Suprapubic skin (tissue), 4 donors: ENCODE measurements around the gene OR7D4. TPM values are rescaled to one million over a fixed set of nuclear protein-coding genes. Genes with fewer than 3 reads are reported as not detected.

Source experiments
- DNase-seq, 2 donors: peaks; one replicate each; pipeline ENCODE4 v3.0.0-alpha.2; 2019; ENCODE audit warnings: low spot score in 2 of 2
- H3K27ac ChIP-seq: fragments of 200-600 bp; sonication (generic); one replicate; pipeline ENCODE4 v1.5.1; 2019
- H3K27me3 ChIP-seq: fragments of 200-600 bp; sonication (generic); one replicate; pipeline ENCODE4 v1.5.1; 2019
- H3K36me3 ChIP-seq: fragments of 200-600 bp; sonication (generic); one replicate; pipeline ENCODE4 v1.5.1; 2019
- H3K4me1 ChIP-seq: fragments of 200-600 bp; sonication (generic); one replicate; pipeline ENCODE4 v1.5.1; 2019
- H3K4me3 ChIP-seq: fragments of 200-600 bp; sonication (generic); one replicate; pipeline ENCODE4 v1.5.1; 2019; ENCODE audit warnings: mild to moderate bottlenecking
- H3K9me3 ChIP-seq: fragments of 200-600 bp; sonication (generic); one replicate; pipeline ENCODE4 v1.5.1; 2019
- CTCF ChIP-seq, 2 donors: fragments of 200-600 bp in 1 of 2; fragments of 450-650 bp in 1 of 2; sonication (generic) in 1 of 2; IDR thresholded peaks; one replicate each; pipeline ENCODE4 v1.5.1; 2016 to 2019; ENCODE audit warnings: antibody characterized with exemption in 2 of 2, mild to moderate bottlenecking in 1 of 2, moderate library complexity in 1 of 2
- EP300 ChIP-seq: sonication (generic); formaldehyde crosslinking; IDR thresholded peaks from one replicate; pipeline ENCODE4 v1.6.1; 2017; ENCODE audit warnings: antibody characterized with exemption
- POLR2A ChIP-seq, 2 donors: fragments of 450-650 bp; IDR thresholded peaks; one replicate each; pipeline ENCODE4 v1.6.1; 2017; ENCODE audit warnings: antibody characterized with exemption in 2 of 2, mild to moderate bottlenecking in 2 of 2, moderate library complexity in 2 of 2
- POLR2AphosphoS5 ChIP-seq, 3 donors: sonication (generic); formaldehyde crosslinking; IDR thresholded peaks; one replicate each; pipeline ENCODE4 v1.6.1; 2017; ENCODE audit warnings: antibody characterized with exemption in 3 of 3
- WGBS: methylation state at CpG from one replicate; pipeline ENCODE4 v1.1.5; 2018; 5-methylcytosine and 5-hydroxymethylcytosine counted together
- total RNA-seq, 4 donors: library from RNA; depleted of rRNA; stranded (reverse); fragments of >200 nt; gene quantifications; one replicate each; pipeline ENCODE4 v1.1.0, GENCODE V29; 2016

OR7D4 gene
- total RNA-seq, 4 donors from 2014 or later: not detected

GRCh38 chr19:9165261-9165660 is 54.1 kb downstream of the OR7D4 start:
- H3K4me3 ChIP-seq: no peak overlapping the region
- H3K4me1 ChIP-seq: no peaks in the 10 kb centered on the region
- no peak overlapping the region for H3K27ac ChIP-seq
- WGBS: 88% methylated on average over 3 of the region's 3 CpGs
- peaks cover 61% of the 10 kb centered on the region for H3K36me3 ChIP-seq
- no peak for DNase-seq
- no peaks in the 10 kb centered on the region for H3K27me3 ChIP-seq
- H3K9me3 ChIP-seq: peaks cover 25% of the 10 kb centered on the region
- TF ChIP-seq POLR2A (IDR thresholded peaks at IDR 0.05): no peak
- no peak for TF ChIP-seq CTCF (IDR thresholded peaks at IDR 0.05)
- no peak for TF ChIP-seq EP300
- no peak for TF ChIP-seq POLR2AphosphoS5 (IDR thresholded peaks at IDR 0.05)

DNA sequence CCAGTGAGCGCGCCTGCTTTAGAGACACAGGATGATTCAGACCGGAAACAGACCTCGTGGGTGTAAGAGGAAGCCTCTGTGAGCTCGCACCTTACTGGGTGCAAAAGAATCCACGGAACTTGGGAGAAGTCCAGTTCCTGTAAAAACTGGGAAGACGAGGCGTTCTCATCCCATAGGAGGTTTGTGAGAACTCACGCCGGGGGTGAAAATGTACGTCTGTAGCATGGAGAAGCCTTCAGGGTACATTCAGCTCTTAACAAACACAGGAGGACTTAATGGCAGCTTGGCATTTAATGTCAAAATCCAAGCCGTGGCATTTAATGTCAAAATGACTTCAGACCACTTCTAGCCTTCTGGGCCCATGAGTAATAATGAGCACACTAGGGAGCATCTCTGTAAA is 58.0 kb downstream of the OR7D4 start:
- TF ChIP-seq CTCF (IDR thresholded peaks at IDR 0.05) (no peak), POLR2A (IDR thresholded peaks at IDR 0.05) (no peak), POLR2AphosphoS5 (IDR thresholded peaks at IDR 0.05) (no peak), EP300 (no peak)
- no peak for DNase-seq
- Histone ChIP-seq H3K9me3 (peaks cover 25% of the 10 kb centered on the region), H3K36me3 (peaks cover 96% of the 10 kb centered on the region), H3K4me1 (no peaks in the 10 kb centered on the region), H3K27me3 (no peaks in the 10 kb centered on the region), H3K27ac (no peak overlapping the region), H3K4me3 (no peak overlapping the region)
- WGBS: 96% methylated on average over 12 of the region's 12 CpGs

Other genes with a start within 250 kb of the OR7D4 start
- gene MUC16, start 209.2 kb downstream of the OR7D4 start, total RNA-seq: under 1 TPM; under 0.01 to 0.91 (median 0.21) TPM
- gene OR1M1, start 132.5 kb downstream of the OR7D4 start, total RNA-seq: not detected
- not detected for gene OR7G2, start 112.1 kb downstream of the OR7D4 start, total RNA-seq
- not detected for gene OR7G1, start 103.8 kb downstream of the OR7D4 start, total RNA-seq
- gene OR7G3, start 92.6 kb downstream of the OR7D4 start, total RNA-seq: not detected
- 10 to 100 TPM; 18.9 to 35.8 (median 28.0) TPM for gene ZNF317, start 79.2 kb downstream of the OR7D4 start, total RNA-seq
- not detected for gene OR7D2, start 40.6 kb downstream of the OR7D4 start, total RNA-seq
- not detected for gene OR7E24, start 31.3 kb upstream of the OR7D4 start, total RNA-seq
- gene ZNF699, start 90.2 kb upstream of the OR7D4 start, total RNA-seq: 10 to 100 TPM; 13.6 to 23.5 (median 14.8) TPM
- 10 to 100 TPM; 11.2 to 19.0 (median 12.4) TPM for gene ZNF559, start 104.6 kb upstream of the OR7D4 start, total RNA-seq
- gene ZNF177, start 143.4 kb upstream of the OR7D4 start, total RNA-seq: 1 to 10 TPM in 2 of 4 donors, under 1 TPM in 1, not detected in 1; 0.23 to 1.8 (median 1.4) TPM
- gene ZNF266, start 216.0 kb upstream of the OR7D4 start, total RNA-seq: 100 to 1,000 TPM in 1 of 4 donors, 10 to 100 TPM in 3; 16.5 to 101 (median 19.1) TPM